HG03460 (cell line): Measurements from ENCODE around the gene KANK3.
"Not testable (repeated sequence)": the region's sequence is repeated elsewhere in the genome, so short reads cannot be mapped to it uniquely, and the experiment has no call there.

Source experiments
- ATAC-seq: cut with Tn5 transposase; IDR thresholded peaks from one replicate; pipeline ENCODE4 v1.9.1; 2021; ENCODE audit not compliant: unreplicated experiment

Gene KANK3

GRCh38 chr19:8342684-8343482 lies at the start of gene KANK3:
KANK3 (minus strand) TSS chr19:8343262; CDS start chr19:8337828, 5,434 bp downstream.
- peak; percentile 88 for ATAC-seq

GRCh38 chr19:8392017-8392591 lies 49.0 kb upstream of the KANK3 start:
- no peak for ATAC-seq

GRCh38 chr19:8391198-8392016 lies 48.3 kb upstream of the KANK3 start:
- no peak for ATAC-seq

GRCh38 chr19:8390617-8390981 lies 47.5 kb upstream of the KANK3 start:
- peak; percentile 39 for ATAC-seq

- peak; percentile 88 for ATAC-seq
These were observed 47.0 kb upstream of the KANK3 start, which contains the start of gene RAB11B for GRCh38 chr19:8389891-8390616. RAB11B (plus strand) TSS chr19:8390360; CDS start chr19:8390417, 57 bp downstream.

- ATAC-seq: no peak
These were observed 45.5 kb upstream of the KANK3 start for GRCh38 chr19:8388612-8388958.

- ATAC-seq: no peak
These were observed 44.9 kb upstream of the KANK3 start for GRCh38 chr19:8387688-8388611.

GRCh38 chr19:8386990-8387389 lies 43.9 kb upstream of the KANK3 start:
- no peak for ATAC-seq

GRCh38 chr19:8386419-8386818 lies 43.4 kb upstream of the KANK3 start:
- not testable (repeated sequence) for ATAC-seq

- not testable (repeated sequence) for ATAC-seq
These were observed 42.5 kb upstream of the KANK3 start for GRCh38 chr19:8385566-8385965.

GRCh38 chr19:8385103-8385502 lies 42.0 kb upstream of the KANK3 start:
- not testable (repeated sequence) for ATAC-seq

- not testable (repeated sequence) for ATAC-seq
These were observed 41.5 kb upstream of the KANK3 start for GRCh38 chr19:8384569-8384968.

- not testable (repeated sequence) for ATAC-seq
These were observed 36.3 kb upstream of the KANK3 start for GRCh38 chr19:8379156-8379891.

GRCh38 chr19:8377598-8377997 lies 34.5 kb upstream of the KANK3 start:
- no peak for ATAC-seq

GRCh38 chr19:8376373-8376974 lies 33.4 kb upstream of the KANK3 start:
- not testable (repeated sequence) for ATAC-seq

GRCh38 chr19:8375766-8376165 lies 32.7 kb upstream of the KANK3 start:
- not testable (repeated sequence) for ATAC-seq

GRCh38 chr19:8373867-8374813 lies 31.1 kb upstream of the KANK3 start:
- no peak for ATAC-seq
